Mesenchymal stem cell (in vitro differentiated cells and primary cell): ENCODE data around the gene SORCS3.

ENCODE experiments used
- DNase-seq: peaks from one replicate; pipeline ENCODE4 v3.0.0-alpha.2; 2013
- H2AFZ ChIP-seq: one replicate; pipeline ENCODE4 v1.6.1; 2013; ENCODE audit warnings: low read depth, mild to moderate bottlenecking, control low read depth, inconsistent platforms, low read length, moderate library complexity
- H2AK5ac ChIP-seq: 2 replicates; pipeline ENCODE4 v1.6.1; 2013; ENCODE audit warnings: low read length, moderate library complexity, mild to moderate bottlenecking, inconsistent platforms; ENCODE audit not compliant: severe bottlenecking
- H2BK120ac ChIP-seq: one replicate; pipeline ENCODE4 v1.6.1; 2013; ENCODE audit warnings: low read depth, mild to moderate bottlenecking, inconsistent platforms, low read length, moderate library complexity
- H2BK12ac ChIP-seq, 2 experiments: one replicate each; pipeline ENCODE4 v1.6.1; 2013; ENCODE audit warnings: inconsistent platforms in 2 of 2, low read length in 2 of 2, mild to moderate bottlenecking in 2 of 2, moderate library complexity in 2 of 2, control low read depth in 1 of 2
- H2BK15ac ChIP-seq: one replicate; pipeline ENCODE4 v1.6.1; 2013; ENCODE audit warnings: mild to moderate bottlenecking, low read depth, inconsistent platforms; ENCODE audit not compliant: poor library complexity, severe bottlenecking
- H2BK5ac ChIP-seq: 2 replicates; pipeline ENCODE4 v1.6.1; 2013; ENCODE audit warnings: low read depth, mild to moderate bottlenecking, low read length, control low read depth, inconsistent platforms; ENCODE audit not compliant: poor library complexity, severe bottlenecking
- H3K14ac ChIP-seq, 2 experiments: one replicate each; pipeline ENCODE4 v1.6.1; 2013; ENCODE audit warnings: inconsistent platforms in 2 of 2, low read length in 2 of 2, control low read depth in 1 of 2, mild to moderate bottlenecking in 1 of 2, moderate library complexity in 1 of 2
- H3K18ac ChIP-seq, 2 experiments: one replicate each; pipeline ENCODE4 v1.6.1; 2013; ENCODE audit warnings: inconsistent platforms in 2 of 2, low read length in 2 of 2, control low read depth in 1 of 2, low read depth in 1 of 2, mild to moderate bottlenecking in 1 of 2
- H3K23ac ChIP-seq, 2 experiments: one replicate each; pipeline ENCODE4 v1.6.1; 2013; ENCODE audit warnings: inconsistent platforms in 2 of 2, low read length in 2 of 2, mild to moderate bottlenecking in 2 of 2, moderate library complexity in 2 of 2, control low read depth in 1 of 2
- H3K27ac ChIP-seq: 2 replicates; pipeline ENCODE4 v1.5.1; 2013; ENCODE audit warnings: mild to moderate bottlenecking, moderate library complexity, low read length, control low read depth, inconsistent platforms; ENCODE audit not compliant: poor library complexity, severe bottlenecking
- H3K27me3 ChIP-seq, 2 experiments: 2 replicates each; pipeline versions ENCODE4 v1.6.1 to v1.7.0; 2013; ENCODE audit warnings: low read length in 2 of 2, mild to moderate bottlenecking in 2 of 2, moderate library complexity in 2 of 2, control low read depth in 1 of 2, inconsistent platforms in 1 of 2; ENCODE audit not compliant: control insufficient read depth in 1 of 2, insufficient read depth in 1 of 2
- H3K36me3 ChIP-seq, 2 experiments: 2 replicates each; pipeline versions ENCODE4 v1.6.1 to v1.7.0; 2013; ENCODE audit warnings: low read length in 2 of 2, control low read depth in 1 of 2, inconsistent platforms in 1 of 2, low read depth in 1 of 2, mild to moderate bottlenecking in 1 of 2; ENCODE audit not compliant: insufficient read depth in 2 of 2, control insufficient read depth in 1 of 2
- H3K4ac ChIP-seq, 2 experiments: one replicate each; pipeline ENCODE4 v1.6.1; 2013; ENCODE audit warnings: inconsistent platforms in 2 of 2, low read length in 2 of 2, mild to moderate bottlenecking in 2 of 2, moderate library complexity in 2 of 2, control low read depth in 1 of 2, low read depth in 1 of 2
- H3K4me1 ChIP-seq: 2 replicates; pipeline ENCODE4 v1.6.1; 2013; ENCODE audit warnings: low read depth, low read length, control low read depth; ENCODE audit not compliant: control insufficient read depth, insufficient read depth
- H3K4me2 ChIP-seq: 2 replicates; pipeline ENCODE4 v1.6.1; 2013; ENCODE audit warnings: low read length, mild to moderate bottlenecking, inconsistent platforms; ENCODE audit not compliant: poor library complexity, severe bottlenecking
- H3K4me3 ChIP-seq, 2 experiments: 2 replicates each; pipeline versions ENCODE4 v1.5.1 to v1.7.0; 2013; ENCODE audit warnings: low read length in 2 of 2, mild to moderate bottlenecking in 2 of 2, control low read depth in 1 of 2, low read depth in 1 of 2; ENCODE audit not compliant: insufficient read depth in 1 of 2
- H3K79me1 ChIP-seq: replicated peaks from 2 replicates; pipeline ENCODE4 v1.6.1; 2013; ENCODE audit warnings: mild to moderate bottlenecking, control low read depth, low read length, inconsistent platforms; ENCODE audit not compliant: poor library complexity, severe bottlenecking
- H3K9ac ChIP-seq: 2 replicates; pipeline ENCODE4 v1.7.0; 2013; ENCODE audit warnings: mild to moderate bottlenecking, low read length, moderate library complexity
- H3K9me3 ChIP-seq: 2 replicates; pipeline ENCODE4 v1.7.0; 2013; ENCODE audit warnings: mild to moderate bottlenecking, low read length; ENCODE audit not compliant: control insufficient read depth
- H4K8ac ChIP-seq: one replicate; pipeline ENCODE4 v1.6.1; 2013; ENCODE audit warnings: inconsistent platforms, mild to moderate bottlenecking, low read length, moderate library complexity
- H4K91ac ChIP-seq: one replicate; pipeline ENCODE4 v1.6.1; 2013; ENCODE audit warnings: mild to moderate bottlenecking, low read length, inconsistent platforms
- WGBS: methylation state at CpG from one replicate; pipeline ENCODE4 v1.1.7; 2013; ENCODE audit warnings: mixed read lengths; 5-methylcytosine and 5-hydroxymethylcytosine counted together

SORCS3 gene

GRCh38 chr10:105243825-105244224 is 602.7 kb downstream of the SORCS3 start:
- H3K4me3 ChIP-seq, result no peak overlapping the region
- H3K9ac ChIP-seq, result no peak overlapping the region
- WGBS, result 0% methylated on average over 1 of the region's 2 CpGs
- H3K4me2 ChIP-seq, result no peak overlapping the region
- no peak overlapping the region for H3K18ac ChIP-seq
- H3K79me1 ChIP-seq, result no peaks in the 10 kb centered on the region
- no peak overlapping the region for H2BK15ac ChIP-seq
- no peaks in the 10 kb centered on the region for H3K9me3 ChIP-seq
- no peak overlapping the region for H2AFZ ChIP-seq
- no peak overlapping the region for H2BK120ac ChIP-seq
- no peaks in the 10 kb centered on the region for H3K27me3 ChIP-seq
- H2AK5ac ChIP-seq, result no peak overlapping the region
- H3K27ac ChIP-seq, result no peak overlapping the region
- H3K4ac ChIP-seq, result no peak overlapping the region
- H4K8ac ChIP-seq, result no peak overlapping the region
- no peak overlapping the region for H2BK12ac ChIP-seq
- no peaks in the 10 kb centered on the region for H3K36me3 ChIP-seq
- H3K14ac ChIP-seq, result no peak overlapping the region
- H3K23ac ChIP-seq, result no peak overlapping the region
- no peak overlapping the region for H2BK5ac ChIP-seq
- H3K4me1 ChIP-seq, result no peaks in the 10 kb centered on the region
- no peak overlapping the region for H4K91ac ChIP-seq
- no peak for DNase-seq

GRCh38 chr10:105247831-105248499 is 606.9 kb downstream of the SORCS3 start:
- Histone ChIP-seq H3K27me3 (no peaks in the 10 kb centered on the region), H2BK15ac (no peak overlapping the region), H3K4ac (no peak overlapping the region), H4K91ac (no peak overlapping the region), H3K4me3 (no peak overlapping the region), H2AFZ (no peak overlapping the region), H3K9me3 (no peaks in the 10 kb centered on the region), H3K18ac (no peak overlapping the region), H3K14ac (no peak overlapping the region), H2BK5ac (no peak overlapping the region), H3K23ac (no peak overlapping the region), H3K27ac (no peak overlapping the region), H3K36me3 (no peaks in the 10 kb centered on the region), H3K9ac (no peak overlapping the region), H2AK5ac (no peak overlapping the region), H2BK12ac (no peak overlapping the region), H3K79me1 (no peaks in the 10 kb centered on the region), H3K4me2 (no peak overlapping the region), H3K4me1 (no peaks in the 10 kb centered on the region), H4K8ac (no peak overlapping the region), H2BK120ac (no peak overlapping the region)
- DNase-seq, result no peak
- WGBS, result 69% methylated on average over 5 of the region's 5 CpGs

DNA sequence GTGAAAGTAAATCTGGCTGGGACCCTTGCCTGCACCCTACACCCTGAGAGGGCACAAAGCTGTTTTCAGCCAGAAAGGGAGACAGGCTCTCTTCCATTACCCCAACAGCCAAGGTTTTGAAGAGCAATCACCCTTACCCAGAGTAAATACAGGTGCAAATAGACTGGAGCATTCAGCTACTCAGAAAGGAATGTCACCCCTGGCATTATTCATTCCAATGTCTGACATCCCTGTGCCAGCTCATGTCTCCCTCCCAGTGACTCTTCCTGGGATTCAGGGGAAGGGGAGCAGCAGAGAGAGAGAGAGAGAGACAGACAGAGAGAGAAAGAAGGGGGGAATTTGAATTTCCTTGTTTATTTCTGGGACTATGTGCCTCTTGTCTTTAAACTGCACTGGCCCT is 611.8 kb downstream of the SORCS3 start:
- Histone ChIP-seq H2BK5ac (no peak overlapping the region), H4K91ac (no peak overlapping the region), H3K79me1 (no peaks in the 10 kb centered on the region), H2BK15ac (no peak overlapping the region), H3K18ac (no peak overlapping the region), H3K27me3 (no peaks in the 10 kb centered on the region), H3K36me3 (no peaks in the 10 kb centered on the region), H3K4me3 (no peak overlapping the region), H3K4me2 (no peak overlapping the region), H2AK5ac (no peak overlapping the region), H3K4ac (no peak overlapping the region), H2BK120ac (no peak overlapping the region), H4K8ac (no peak overlapping the region), H2AFZ (no peak overlapping the region), H3K27ac (no peak overlapping the region), H3K23ac (no peak overlapping the region), H3K14ac (no peak overlapping the region), H3K4me1 (no peaks in the 10 kb centered on the region), H2BK12ac (no peak overlapping the region), H3K9ac (no peak overlapping the region), H3K9me3 (no peaks in the 10 kb centered on the region)
- DNase-seq, result no peak

- H4K8ac ChIP-seq, result no peak overlapping the region
- H3K27ac ChIP-seq, result no peak overlapping the region
- no peaks in the 10 kb centered on the region for H3K79me1 ChIP-seq
- no peak overlapping the region for H3K23ac ChIP-seq
- no peaks in the 10 kb centered on the region for H3K4me1 ChIP-seq
- H3K4me3 ChIP-seq, result no peak overlapping the region
- H3K4me2 ChIP-seq, result no peak overlapping the region
- H4K91ac ChIP-seq, result no peak overlapping the region
- no peak overlapping the region for H2AFZ ChIP-seq
- no peak overlapping the region for H2BK12ac ChIP-seq
- H3K27me3 ChIP-seq, result no peaks in the 10 kb centered on the region
- no peak overlapping the region for H3K14ac ChIP-seq
- H3K36me3 ChIP-seq, result no peaks in the 10 kb centered on the region
- no peak overlapping the region for H2BK15ac ChIP-seq
- H2AK5ac ChIP-seq, result no peak overlapping the region
- H3K4ac ChIP-seq, result no peak overlapping the region
- no peak overlapping the region for H2BK120ac ChIP-seq
- no peak overlapping the region for H2BK5ac ChIP-seq
- no peaks in the 10 kb centered on the region for H3K9me3 ChIP-seq
- H3K18ac ChIP-seq, result no peak overlapping the region
- H3K9ac ChIP-seq, result no peak overlapping the region
- 77% methylated on average over 6 of the region's 8 CpGs for WGBS
- no peak for DNase-seq
Observed at GRCh38 chr10:105253515-105254212, 612.6 kb downstream of the SORCS3 start.
